Fibroblast of skin of left quadriceps (primary cell): ENCODE data around the gene KNDC1.

Experiments used
- DNase-seq, 2 experiments: peaks; one replicate each; pipeline ENCODE4 v3.0.0-alpha.2; 2013; ENCODE audit warnings: low read depth in 2 of 2

The KNDC1 gene

DNA sequence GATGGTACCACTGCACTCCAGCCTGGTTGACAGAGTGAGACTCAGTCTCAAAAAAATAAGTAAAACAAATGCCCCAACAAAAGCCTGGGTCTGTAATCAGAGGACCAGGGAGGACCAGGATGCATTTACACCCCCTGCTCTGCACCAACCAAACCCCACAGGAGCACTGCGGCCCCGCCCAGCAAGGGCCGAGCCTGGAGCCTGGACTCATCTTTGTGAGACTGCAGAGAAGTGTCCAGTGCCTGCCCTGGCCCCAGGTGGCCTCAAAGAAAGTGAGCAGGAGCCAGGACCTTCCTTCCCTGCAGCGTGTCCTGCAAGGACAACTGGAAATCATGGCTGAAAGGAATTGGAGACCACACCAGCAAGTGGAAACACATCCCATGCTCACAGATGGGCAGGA, 31.6 kb downstream of the KNDC1 start:
- no peak for DNase-seq

DNA sequence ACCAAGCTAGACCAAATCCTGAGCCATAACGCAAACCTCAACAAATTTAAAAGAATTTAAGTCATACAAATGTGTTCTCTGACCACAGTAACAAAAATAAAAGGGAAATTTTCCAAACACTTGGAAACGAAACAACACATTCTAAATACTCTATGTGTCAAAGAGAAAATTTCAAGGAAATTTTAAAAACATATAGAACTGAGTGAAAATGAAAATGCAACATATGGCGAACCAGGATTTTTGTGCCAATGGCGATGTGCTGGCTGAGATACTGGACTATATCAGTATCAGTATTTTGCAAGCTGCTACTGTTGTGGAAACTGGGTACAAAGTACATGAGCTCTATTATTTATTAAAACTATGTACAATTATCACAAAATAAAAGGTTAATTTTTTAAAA, 34.1 kb downstream of the KNDC1 start:
- no peak for DNase-seq

DNA sequence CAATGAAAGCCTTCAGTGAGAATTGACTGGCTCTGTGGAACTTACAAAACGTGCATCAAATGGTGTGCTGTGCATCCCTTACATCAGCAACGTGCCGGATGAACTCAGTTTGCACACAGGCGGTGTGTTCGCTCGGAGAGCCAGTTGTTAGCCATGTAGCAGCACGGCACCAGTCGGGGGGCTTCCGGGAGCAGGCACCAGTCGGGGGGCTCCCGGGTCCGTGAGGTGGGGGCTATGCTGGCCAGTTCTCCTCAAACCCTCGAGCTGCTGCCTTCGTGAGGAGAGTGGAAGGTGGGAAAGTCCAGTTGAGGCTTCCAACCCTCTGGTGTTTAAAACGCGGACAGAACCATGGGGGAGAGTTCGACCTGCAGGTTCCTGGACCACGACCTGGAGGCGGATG, 35.1 kb downstream of the KNDC1 start:
- no peak for DNase-seq

- DNase-seq = no peak
Observed at GRCh38 chr10:133195611-133196010, 35.6 kb downstream of the KNDC1 start.

GRCh38 chr10:133196221-133196915, 36.3 kb downstream of the KNDC1 start:
- no peak for DNase-seq

GRCh38 chr10:133196936-133197758, 37.1 kb downstream of the KNDC1 start:
- DNase-seq = no peak

DNA sequence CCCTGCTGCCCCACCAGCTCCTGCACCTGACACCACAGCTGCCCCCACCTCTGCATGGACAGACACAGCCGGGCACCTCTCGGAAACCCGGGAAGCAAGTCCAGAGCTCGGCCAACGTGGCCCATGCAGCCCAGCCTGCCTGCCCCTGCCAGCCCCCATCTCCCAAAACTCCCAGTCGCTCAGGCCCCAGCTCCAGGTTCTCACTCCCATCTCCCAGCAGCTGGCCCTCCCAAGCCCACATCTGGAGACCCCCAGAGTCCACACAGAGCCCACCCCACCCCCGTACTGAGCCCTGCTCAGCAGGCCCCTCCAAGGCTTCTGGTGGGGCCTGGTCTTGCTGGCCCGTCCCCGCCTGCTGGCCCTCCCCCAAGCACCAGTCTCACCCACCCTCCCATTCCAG, 37.8 kb downstream of the KNDC1 start:
- DNase-seq = no peak

GRCh38 chr10:133198206-133198605, 38.2 kb downstream of the KNDC1 start:
- no peak for DNase-seq

GRCh38 chr10:133198621-133199487, 38.8 kb downstream of the KNDC1 start:
- DNase-seq = no peak

DNA sequence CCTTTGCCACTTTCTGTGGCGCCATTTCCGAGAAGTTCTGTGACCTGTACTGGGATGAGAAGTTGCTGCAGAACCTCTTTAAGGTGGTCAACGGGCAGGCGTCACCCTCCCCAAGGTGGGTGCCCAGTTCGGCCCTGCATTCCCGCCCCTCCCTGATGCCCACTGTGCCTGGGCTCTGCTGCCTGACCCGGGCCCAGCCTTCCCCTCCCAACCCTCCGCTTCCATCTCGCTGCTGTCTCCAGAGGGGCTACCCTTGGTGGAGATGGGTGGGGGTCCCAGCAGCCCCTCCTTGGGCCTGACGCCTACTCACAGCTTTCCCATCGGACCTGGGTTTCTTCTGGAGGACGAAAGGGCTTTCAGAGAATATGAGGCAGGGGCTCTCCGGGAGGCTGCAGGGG, 39.5 kb downstream of the KNDC1 start:
- no peak for DNase-seq

GRCh38 chr10:133199992-133200611, 40.1 kb downstream of the KNDC1 start:
- DNase-seq = no peak

- no peak for DNase-seq
Observed at GRCh38 chr10:133200621-133201031, 40.6 kb downstream of the KNDC1 start.

- no peak for DNase-seq
Observed at GRCh38 chr10:133201151-133201947, 41.3 kb downstream of the KNDC1 start.

- DNase-seq = no peak
Observed at GRCh38 chr10:133201948-133202725, 42.1 kb downstream of the KNDC1 start.

- no peak for DNase-seq
Observed at GRCh38 chr10:133202778-133203651, 43.0 kb downstream of the KNDC1 start.

DNA sequence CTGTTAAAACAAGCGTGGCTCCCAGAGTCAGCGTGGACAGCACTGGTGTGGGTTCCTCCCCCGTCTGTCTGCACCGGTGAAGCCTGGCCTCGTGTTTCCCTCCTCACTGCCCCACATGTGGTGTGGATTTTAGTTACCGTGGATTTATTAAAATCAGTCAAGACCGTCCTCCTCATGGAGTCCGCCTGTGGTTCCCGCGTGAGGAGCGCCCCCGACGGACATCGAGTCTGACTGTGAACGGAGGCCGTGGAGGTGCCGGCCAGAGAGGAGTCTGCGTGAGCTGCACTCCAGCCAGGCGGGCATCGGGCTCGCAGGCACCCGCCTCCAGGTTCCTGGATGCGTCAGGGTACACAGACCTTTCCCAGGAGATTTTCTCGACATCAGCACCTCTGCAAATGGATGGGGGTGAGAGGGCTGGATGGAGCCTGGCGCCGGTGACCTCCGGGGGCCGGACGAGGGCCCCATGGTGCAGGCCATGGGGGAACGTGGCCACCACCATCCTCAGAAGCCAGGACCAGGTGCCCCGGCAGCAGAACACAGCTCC, 43.7 kb downstream of the KNDC1 start:
- DNase-seq = no peak

DNA sequence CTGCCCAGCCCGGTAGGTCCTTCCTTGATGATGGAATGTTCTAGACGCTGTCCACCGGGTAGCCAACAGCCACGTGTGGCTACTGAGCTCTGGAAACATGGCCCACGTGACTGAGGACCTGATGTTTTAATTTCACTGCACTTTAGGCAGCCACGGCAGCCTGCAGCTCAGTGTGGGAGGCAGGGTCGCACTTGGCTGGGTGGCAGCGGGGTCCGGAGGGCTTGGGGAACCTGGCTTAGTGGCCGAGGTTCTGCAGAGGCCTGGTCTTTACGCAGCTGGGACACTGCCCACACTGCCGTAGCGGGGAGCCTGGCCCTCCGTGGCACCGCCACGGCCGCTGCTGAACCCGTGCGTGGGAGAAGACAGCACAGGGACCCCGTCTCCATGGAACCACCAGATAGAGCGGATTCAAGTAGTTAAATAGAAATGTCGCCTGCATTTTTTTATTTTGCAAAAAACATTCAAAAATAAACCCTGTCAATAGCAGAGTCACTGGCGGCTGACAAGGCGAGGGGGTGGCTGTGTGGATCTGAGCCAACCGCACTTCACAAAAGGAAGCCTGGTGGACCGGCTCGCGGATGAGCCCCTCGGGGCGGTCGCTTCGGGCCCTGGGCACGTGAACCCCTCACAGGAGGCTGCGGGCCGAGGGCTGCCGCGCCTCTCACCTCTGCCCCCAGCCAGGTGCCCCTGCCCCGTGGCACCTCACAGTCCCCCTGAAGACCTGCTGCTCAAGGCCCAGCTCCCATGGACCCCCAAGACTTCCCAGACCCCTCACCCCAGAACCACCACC, 44.4 kb downstream of the KNDC1 start:
- no peak for DNase-seq

DNA sequence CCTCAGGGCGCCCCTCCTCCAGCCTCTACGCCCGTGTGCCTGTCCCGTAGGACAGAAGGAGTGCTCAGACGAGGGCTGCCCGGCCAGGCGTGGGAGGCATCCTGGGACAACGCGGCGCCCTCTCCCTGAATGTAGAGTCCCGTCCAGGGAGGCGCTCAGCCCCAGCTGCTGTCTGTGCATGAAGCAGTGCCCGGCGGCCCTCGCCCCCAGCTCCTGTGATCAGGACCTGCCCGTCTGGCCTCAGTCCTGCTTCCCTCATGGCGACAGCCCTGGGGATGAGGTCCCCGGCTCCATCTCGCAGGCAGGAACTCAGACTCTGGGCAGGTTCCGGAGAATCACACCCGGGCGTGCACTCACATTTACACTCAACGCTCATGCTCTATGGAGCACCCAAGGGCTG, 45.1 kb downstream of the KNDC1 start:
- no peak for DNase-seq
